HCT116 (cell line): ENCODE measurements around the gene SCT. TPM values are rescaled to one million over a fixed set of nuclear protein-coding genes. Genes with fewer than 3 reads are reported as not detected.
A peak's percentile ranks its signal among the peaks of the same experiment; 100 is the strongest.

Source experiments
- ATAC-seq: fragments of 200-7000 bp; cut with Tn5 transposase; 2 replicates; pipeline ENCODE4 v1.9.1; 2020; ENCODE audit warnings: mild to moderate bottlenecking, moderate library complexity
- BruUV-seq: library from RNA; stranded (reverse); fragments of 400-500 nt; replicated peaks from 2 replicates; lab custom pipeline; 2021; lab: Mats Ljungman, UMichigan
- CTCF ChIA-PET: fragments of 300-600 bp; sonication (Branson Sonifier 250); formaldehyde crosslinking; loops from one replicate; lab custom pipeline; 2021; ENCODE audit warnings: antibody characterized with exemption; lab: Charles Lee
- POLR2A ChIA-PET: fragments of 300-600, 350-600 bp; sonication (Branson Sonifier 250); formaldehyde crosslinking; loops from one replicate; lab custom pipeline; 2021; ENCODE audit warnings: antibody characterized with exemption; lab: Charles Lee
- RAD21 ChIA-PET, 2 experiments: fragments of 300-600 bp; sonication (Branson Sonifier 250); formaldehyde crosslinking; loops; one replicate each; lab custom pipeline; 2023; ENCODE audit warnings: low total read pairs in 2 of 2; ENCODE audit not compliant: uncharacterized antibody in 2 of 2, unreplicated experiment in 2 of 2, low non-redundant PET in 1 of 2; lab: Charles Lee
- DNase-seq: peaks from one replicate; pipeline ENCODE4 v3.0.0-alpha.2; 2010; ENCODE audit warnings: low read depth, low spot score
- H2AFZ ChIP-seq: fragments of 200-600 bp; shearing (Covaris generic), sonication (generic); 2 replicates; pipeline ENCODE4 v1.6.1; 2017; ENCODE audit warnings: low read depth, mixed run types, mixed read lengths, antibody characterized with exemption, low read length; ENCODE audit not compliant: poor library complexity, severe bottlenecking
- H3K27ac ChIP-seq: 2 replicates; pipeline ENCODE4 v1.5.1; 2012; ENCODE audit warnings: low read depth, low read length
- H3K27me3 ChIP-seq: fragments of 200-600 bp; sonication (generic); 2 replicates; pipeline ENCODE4 v1.6.1; 2016; ENCODE audit warnings: mixed run types, low read length, mixed read lengths; ENCODE audit not compliant: insufficient read depth
- H3K36me3 ChIP-seq, 2 experiments: fragments of 200-500 bp in 1 of 2; fragments of 200-600 bp in 1 of 2; sonication (Bioruptor generic) in 1 of 2; sonication (generic) in 1 of 2; 2 replicates each; pipeline versions ENCODE4 v1.5.1 to v1.6.1; 2014 to 2016; ENCODE audit warnings: low read length in 2 of 2, inconsistent platforms in 1 of 2, mixed read lengths in 1 of 2, mixed run types in 1 of 2; ENCODE audit not compliant: insufficient read depth in 2 of 2, control insufficient read depth in 1 of 2
- H3K4me1 ChIP-seq, 2 experiments: fragments of 200-600 bp in 1 of 2; sonication (generic) in 1 of 2; 2 replicates each; pipeline versions ENCODE4 v1.5.1 to v1.6.1; 2012 to 2017; ENCODE audit warnings: low read length in 2 of 2, inconsistent platforms in 1 of 2, mild to moderate bottlenecking in 1 of 2, mixed read lengths in 1 of 2, mixed run types in 1 of 2, moderate library complexity in 1 of 2; ENCODE audit not compliant: insufficient read depth in 2 of 2, control insufficient read depth in 1 of 2
- H3K4me2 ChIP-seq: fragments of 200-600 bp; sonication (generic); 2 replicates; pipeline ENCODE4 v1.6.1; 2017; ENCODE audit warnings: mixed run types, low read length, mixed read lengths
- H3K4me3 ChIP-seq, 2 experiments: fragments of 200-600 bp in 1 of 2; sonication (generic) in 1 of 2; replicated peaks in 1 of 2; 2 replicates each; pipeline ENCODE4 v1.5.1; 2011 to 2016; ENCODE audit warnings: low read length in 2 of 2, control low read depth in 1 of 2, low read depth in 1 of 2, mild to moderate bottlenecking in 1 of 2, mixed read lengths in 1 of 2, mixed run types in 1 of 2
- H3K79me2 ChIP-seq: fragments of 200-600 bp; sonication (generic); 2 replicates; pipeline ENCODE4 v1.6.1; 2017; ENCODE audit warnings: mild to moderate bottlenecking, mixed run types, low read length, moderate library complexity, mixed read lengths; ENCODE audit not compliant: insufficient read depth
- H3K9ac ChIP-seq: fragments of 200-600 bp; sonication (generic); 2 replicates; pipeline ENCODE4 v1.6.1; 2016; ENCODE audit warnings: low read length, mixed read lengths
- H3K9me2 ChIP-seq: fragments of 200-600 bp; sonication (generic), shearing (Covaris generic); 2 replicates; pipeline ENCODE4 v1.6.1; 2017; ENCODE audit warnings: mixed run types, mild to moderate bottlenecking, moderate library complexity; ENCODE audit not compliant: insufficient read depth
- H3K9me3 ChIP-seq, 2 experiments: fragments of 200-500 bp in 1 of 2; fragments of 200-600 bp in 1 of 2; sonication (Bioruptor generic) in 1 of 2; sonication (generic) in 1 of 2; 2 replicates each; pipeline ENCODE4 v1.6.1; 2014 to 2017; ENCODE audit warnings: low read length in 2 of 2, mixed read lengths in 2 of 2, inconsistent platforms in 1 of 2, low read depth in 1 of 2, mild to moderate bottlenecking in 1 of 2, mixed run types in 1 of 2, moderate library complexity in 1 of 2; ENCODE audit not compliant: control insufficient read depth in 1 of 2, insufficient read depth in 1 of 2
- H4K20me1 ChIP-seq: fragments of 200-600 bp; sonication (generic), shearing (Covaris generic); 2 replicates; pipeline ENCODE4 v1.6.1; 2017; ENCODE audit warnings: mixed run types, mild to moderate bottlenecking, moderate library complexity; ENCODE audit not compliant: insufficient read depth
- CBX3 ChIP-seq: IDR thresholded peaks from 2 replicates; pipeline ENCODE4 v1.6.1; 2012; ENCODE audit warnings: low read depth
- CEBPB ChIP-seq: IDR thresholded peaks from 2 replicates; pipeline ENCODE4 v1.6.1; 2012; ENCODE audit warnings: low read depth
- EGR1 ChIP-seq: IDR thresholded peaks from 2 replicates; pipeline ENCODE4 v1.6.1; 2012; ENCODE audit warnings: low read depth
- ELF1 ChIP-seq: IDR thresholded peaks from 2 replicates; pipeline ENCODE4 v1.6.1; 2012; ENCODE audit warnings: low read depth, borderline replicate concordance
- EZH2 ChIP-seq: fragments of 200-600 bp; sonication (generic); IDR thresholded peaks from 2 replicates; pipeline ENCODE4 v1.6.1; 2017; ENCODE audit warnings: antibody characterized with exemption, mixed run types
- JUND ChIP-seq: IDR thresholded peaks from 2 replicates; pipeline ENCODE4 v1.6.1; 2012
- POLR2A ChIP-seq: IDR thresholded peaks from 2 replicates; pipeline ENCODE4 v1.7.0; 2011; ENCODE audit warnings: borderline replicate concordance; ENCODE audit not compliant: insufficient read depth, insufficient read length; ENCODE audit errors: extremely low read depth
- POLR2AphosphoS5 ChIP-seq: IDR thresholded peaks from 2 replicates; pipeline ENCODE4 v1.6.1; 2011; ENCODE audit warnings: mild to moderate bottlenecking, low read depth, low read length, moderate library complexity
- RAD21 ChIP-seq: IDR thresholded peaks from 2 replicates; pipeline ENCODE4 v1.6.1; 2012; ENCODE audit warnings: low read depth, mild to moderate bottlenecking
- SIN3A ChIP-seq: IDR thresholded peaks from 2 replicates; pipeline ENCODE4 v1.6.1; 2012; ENCODE audit warnings: low read depth
- SP1 ChIP-seq: IDR thresholded peaks from 2 replicates; pipeline ENCODE4 v1.6.1; 2012; ENCODE audit warnings: low read depth
- SRF ChIP-seq: IDR thresholded peaks from 2 replicates; pipeline ENCODE4 v1.6.1; 2012; ENCODE audit warnings: low read depth
- TCF7L2 ChIP-seq: IDR thresholded peaks from 2 replicates; pipeline ENCODE4 v1.7.0; 2011; ENCODE audit warnings: borderline replicate concordance, inconsistent platforms; ENCODE audit not compliant: insufficient read depth, insufficient read length; ENCODE audit errors: extremely low read depth
- ZFX ChIP-seq: fragments of 450-650 bp; IDR thresholded peaks from 2 replicates; pipeline ENCODE4 v1.6.1; 2017
- ZNF274 ChIP-seq: fragments of 200-500 bp; sonication (Bioruptor generic); IDR thresholded peaks from 2 replicates; pipeline ENCODE4 v1.6.1; 2014; ENCODE audit warnings: mild to moderate bottlenecking, low read depth, low read length, inconsistent platforms
- intact Hi-C: fragments of 100-400 bp; cut with micrococcal nuclease; formaldehyde crosslinking; loops from 2 replicates; pipeline ENCODE4 v1.10.0; 2022
- total RNA-seq: library from RNA; stranded (reverse); gene quantifications from one replicate; pipeline ENCODE4 v1.2.1, GENCODE V29; 2021; ENCODE audit not compliant: unreplicated experiment
- TF ChIP-seq, protein P1 (sequence below): IDR thresholded peaks from 2 replicates; pipeline ENCODE4 v1.6.1; 2012
- TF ChIP-seq, protein P2 (sequence below), 3 experiments: fragments of 200-600 bp in 1 of 3; sonication (generic) in 1 of 3; IDR thresholded peaks in 2 of 3; conservative IDR thresholded peaks in 1 of 3; 2 replicates each; pipeline ENCODE4 v1.5.1; 2012 to 2017; ENCODE audit warnings: low read depth in 2 of 3, low read length in 2 of 3, antibody characterized with exemption in 1 of 3, borderline replicate concordance in 1 of 3, control low read depth in 1 of 3, mild to moderate bottlenecking in 1 of 3, mixed read lengths in 1 of 3, mixed run types in 1 of 3, moderate library complexity in 1 of 3; ENCODE audit not compliant: insufficient read depth in 1 of 3
- TF ChIP-seq, protein P3 (sequence below): IDR thresholded peaks from 2 replicates; pipeline ENCODE4 v1.6.1; 2012; ENCODE audit warnings: low read depth
- TF ChIP-seq, protein P4 (sequence below): IDR thresholded peaks from 2 replicates; pipeline ENCODE4 v1.6.1; 2012
- TF ChIP-seq, protein P5 (sequence below): IDR thresholded peaks from 2 replicates; pipeline ENCODE4 v1.6.1; 2011; ENCODE audit warnings: mild to moderate bottlenecking, low read length, moderate library complexity; ENCODE audit not compliant: insufficient replicate concordance; ENCODE audit errors: extremely low read depth

The SCT gene
- total RNA-seq, 1 experiment from 2014 or later, result not detected

DNA sequence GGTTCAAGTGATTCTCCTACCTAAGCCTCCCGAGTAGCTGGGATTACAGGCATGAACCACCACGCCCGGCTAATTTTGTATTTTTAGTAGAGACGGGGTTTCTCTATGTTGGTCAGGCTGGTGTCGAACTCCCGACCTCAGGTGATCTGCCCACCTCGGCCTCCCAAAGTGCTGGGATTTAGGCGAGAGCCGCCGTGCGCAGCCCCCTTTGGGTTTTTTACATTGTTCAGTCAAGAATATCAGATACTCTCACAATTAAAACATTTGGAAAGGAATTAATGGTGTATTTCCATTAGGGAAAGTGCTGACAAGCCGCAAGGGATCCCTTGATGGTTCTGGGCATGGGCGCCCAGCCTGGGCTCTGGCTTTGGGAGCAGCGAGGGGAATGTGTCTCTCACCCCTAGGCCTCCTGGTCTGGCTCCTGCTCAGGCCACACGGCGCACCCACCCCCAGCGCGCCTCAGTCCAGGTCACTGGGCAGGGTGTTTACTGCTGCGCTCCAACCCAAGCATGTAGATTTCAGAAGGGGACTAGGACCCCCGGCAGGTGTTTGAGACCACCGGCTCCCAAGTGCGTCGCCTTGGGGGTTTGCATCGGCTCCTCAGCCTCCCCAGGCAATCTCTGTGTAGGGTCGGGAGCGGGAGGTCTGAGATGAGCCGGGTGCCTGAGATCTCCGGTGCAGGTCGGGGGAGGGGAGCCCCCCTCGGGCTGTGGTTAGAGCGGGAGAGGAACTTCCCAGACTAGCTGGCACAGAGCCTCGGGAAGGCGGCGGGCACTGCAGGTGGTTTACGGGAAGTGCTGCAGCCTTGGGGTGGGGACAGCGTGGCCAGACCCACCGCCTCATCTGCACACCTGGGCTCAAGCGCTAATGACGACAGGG is 10.4 kb downstream of the SCT start:
- peaks cover 4 to 11% of the 10 kb centered on the region in 2 experiments; a peak in 3 of 4 replicates for H3K36me3 ChIP-seq
- DNase-seq (no peak), ATAC-seq (no peak)
- peak overlapping the region; percentile 62 to 68 for H3K4me3 ChIP-seq
- intact Hi-C loops, result no loop called here
- no peaks in the 10 kb centered on the region for H3K9me2 ChIP-seq
- ChIA-PET POLR2A (no interaction called here), RAD21 (no interaction called here), CTCF (no interaction called here)
- no peak overlapping the region for H2AFZ ChIP-seq
- BruUV-seq, result no TSS peak
- H3K79me2 ChIP-seq, result peaks cover 27% of the 10 kb centered on the region; the same call in 1 of the 2 replicates
- H3K9me3 ChIP-seq, result no peaks in the 10 kb centered on the region
- peak overlapping the region; percentile 95 for H3K4me2 ChIP-seq
- H3K4me1 ChIP-seq, result peaks cover 8 to 42% of the 10 kb centered on the region in 2 experiments
- peak overlapping the region; percentile 74 for H3K9ac ChIP-seq
- TF ChIP-seq, protein P1, sequence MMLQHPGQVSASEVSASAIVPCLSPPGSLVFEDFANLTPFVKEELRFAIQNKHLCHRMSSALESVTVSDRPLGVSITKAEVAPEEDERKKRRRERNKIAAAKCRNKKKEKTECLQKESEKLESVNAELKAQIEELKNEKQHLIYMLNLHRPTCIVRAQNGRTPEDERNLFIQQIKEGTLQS, result no peak
- TF ChIP-seq SIN3A (no peak), ZNF274 (no peak), SRF (no peak), POLR2AphosphoS5 (no peak), POLR2A (no peak), ZFX (no peak), SP1 (no peak), CBX3 (no peak), JUND (no peak), RAD21 (no peak), TCF7L2 (no peak), CEBPB (no peak), ELF1 (no peak), EGR1 (no peak), EZH2 (no peak)
- TF ChIP-seq, protein P2, sequence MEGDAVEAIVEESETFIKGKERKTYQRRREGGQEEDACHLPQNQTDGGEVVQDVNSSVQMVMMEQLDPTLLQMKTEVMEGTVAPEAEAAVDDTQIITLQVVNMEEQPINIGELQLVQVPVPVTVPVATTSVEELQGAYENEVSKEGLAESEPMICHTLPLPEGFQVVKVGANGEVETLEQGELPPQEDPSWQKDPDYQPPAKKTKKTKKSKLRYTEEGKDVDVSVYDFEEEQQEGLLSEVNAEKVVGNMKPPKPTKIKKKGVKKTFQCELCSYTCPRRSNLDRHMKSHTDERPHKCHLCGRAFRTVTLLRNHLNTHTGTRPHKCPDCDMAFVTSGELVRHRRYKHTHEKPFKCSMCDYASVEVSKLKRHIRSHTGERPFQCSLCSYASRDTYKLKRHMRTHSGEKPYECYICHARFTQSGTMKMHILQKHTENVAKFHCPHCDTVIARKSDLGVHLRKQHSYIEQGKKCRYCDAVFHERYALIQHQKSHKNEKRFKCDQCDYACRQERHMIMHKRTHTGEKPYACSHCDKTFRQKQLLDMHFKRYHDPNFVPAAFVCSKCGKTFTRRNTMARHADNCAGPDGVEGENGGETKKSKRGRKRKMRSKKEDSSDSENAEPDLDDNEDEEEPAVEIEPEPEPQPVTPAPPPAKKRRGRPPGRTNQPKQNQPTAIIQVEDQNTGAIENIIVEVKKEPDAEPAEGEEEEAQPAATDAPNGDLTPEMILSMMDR (IDR thresholded peaks at IDR 0.05 in 2 of 3, conservative IDR thresholded peaks at IDR 0.05 in 1 of 3; ENCODE audit: borderline replicate concordance in 1 of 3, insufficient read depth in 1 of 3, low read depth in 2 of 3, low read length in 2 of 3), result no peak
- TF ChIP-seq, protein P3, sequence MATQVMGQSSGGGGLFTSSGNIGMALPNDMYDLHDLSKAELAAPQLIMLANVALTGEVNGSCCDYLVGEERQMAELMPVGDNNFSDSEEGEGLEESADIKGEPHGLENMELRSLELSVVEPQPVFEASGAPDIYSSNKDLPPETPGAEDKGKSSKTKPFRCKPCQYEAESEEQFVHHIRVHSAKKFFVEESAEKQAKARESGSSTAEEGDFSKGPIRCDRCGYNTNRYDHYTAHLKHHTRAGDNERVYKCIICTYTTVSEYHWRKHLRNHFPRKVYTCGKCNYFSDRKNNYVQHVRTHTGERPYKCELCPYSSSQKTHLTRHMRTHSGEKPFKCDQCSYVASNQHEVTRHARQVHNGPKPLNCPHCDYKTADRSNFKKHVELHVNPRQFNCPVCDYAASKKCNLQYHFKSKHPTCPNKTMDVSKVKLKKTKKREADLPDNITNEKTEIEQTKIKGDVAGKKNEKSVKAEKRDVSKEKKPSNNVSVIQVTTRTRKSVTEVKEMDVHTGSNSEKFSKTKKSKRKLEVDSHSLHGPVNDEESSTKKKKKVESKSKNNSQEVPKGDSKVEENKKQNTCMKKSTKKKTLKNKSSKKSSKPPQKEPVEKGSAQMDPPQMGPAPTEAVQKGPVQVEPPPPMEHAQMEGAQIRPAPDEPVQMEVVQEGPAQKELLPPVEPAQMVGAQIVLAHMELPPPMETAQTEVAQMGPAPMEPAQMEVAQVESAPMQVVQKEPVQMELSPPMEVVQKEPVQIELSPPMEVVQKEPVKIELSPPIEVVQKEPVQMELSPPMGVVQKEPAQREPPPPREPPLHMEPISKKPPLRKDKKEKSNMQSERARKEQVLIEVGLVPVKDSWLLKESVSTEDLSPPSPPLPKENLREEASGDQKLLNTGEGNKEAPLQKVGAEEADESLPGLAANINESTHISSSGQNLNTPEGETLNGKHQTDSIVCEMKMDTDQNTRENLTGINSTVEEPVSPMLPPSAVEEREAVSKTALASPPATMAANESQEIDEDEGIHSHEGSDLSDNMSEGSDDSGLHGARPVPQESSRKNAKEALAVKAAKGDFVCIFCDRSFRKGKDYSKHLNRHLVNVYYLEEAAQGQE, result no peak
- TF ChIP-seq, protein P4, sequence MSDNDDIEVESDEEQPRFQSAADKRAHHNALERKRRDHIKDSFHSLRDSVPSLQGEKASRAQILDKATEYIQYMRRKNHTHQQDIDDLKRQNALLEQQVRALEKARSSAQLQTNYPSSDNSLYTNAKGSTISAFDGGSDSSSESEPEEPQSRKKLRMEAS, result no peak
- TF ChIP-seq, protein P5, sequence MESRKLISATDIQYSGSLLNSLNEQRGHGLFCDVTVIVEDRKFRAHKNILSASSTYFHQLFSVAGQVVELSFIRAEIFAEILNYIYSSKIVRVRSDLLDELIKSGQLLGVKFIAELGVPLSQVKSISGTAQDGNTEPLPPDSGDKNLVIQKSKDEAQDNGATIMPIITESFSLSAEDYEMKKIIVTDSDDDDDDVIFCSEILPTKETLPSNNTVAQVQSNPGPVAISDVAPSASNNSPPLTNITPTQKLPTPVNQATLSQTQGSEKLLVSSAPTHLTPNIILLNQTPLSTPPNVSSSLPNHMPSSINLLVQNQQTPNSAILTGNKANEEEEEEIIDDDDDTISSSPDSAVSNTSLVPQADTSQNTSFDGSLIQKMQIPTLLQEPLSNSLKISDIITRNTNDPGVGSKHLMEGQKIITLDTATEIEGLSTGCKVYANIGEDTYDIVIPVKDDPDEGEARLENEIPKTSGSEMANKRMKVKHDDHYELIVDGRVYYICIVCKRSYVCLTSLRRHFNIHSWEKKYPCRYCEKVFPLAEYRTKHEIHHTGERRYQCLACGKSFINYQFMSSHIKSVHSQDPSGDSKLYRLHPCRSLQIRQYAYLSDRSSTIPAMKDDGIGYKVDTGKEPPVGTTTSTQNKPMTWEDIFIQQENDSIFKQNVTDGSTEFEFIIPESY, result no peak
- H4K20me1 ChIP-seq, result peaks cover 13% of the 10 kb centered on the region; the same call in 1 of the 2 replicates
- H3K27ac ChIP-seq, result peak overlapping the region; percentile 69
- no peaks in the 10 kb centered on the region for H3K27me3 ChIP-seq
